ENCODE measurements around the gene ALKBH5. TPM values are rescaled to one million over a fixed set of nuclear protein-coding genes. Genes with fewer than 3 reads are reported as not detected.

Gene ALKBH5
- total RNA-seq, 1 experiment from 2014 or later: 119 TPM

DNA sequence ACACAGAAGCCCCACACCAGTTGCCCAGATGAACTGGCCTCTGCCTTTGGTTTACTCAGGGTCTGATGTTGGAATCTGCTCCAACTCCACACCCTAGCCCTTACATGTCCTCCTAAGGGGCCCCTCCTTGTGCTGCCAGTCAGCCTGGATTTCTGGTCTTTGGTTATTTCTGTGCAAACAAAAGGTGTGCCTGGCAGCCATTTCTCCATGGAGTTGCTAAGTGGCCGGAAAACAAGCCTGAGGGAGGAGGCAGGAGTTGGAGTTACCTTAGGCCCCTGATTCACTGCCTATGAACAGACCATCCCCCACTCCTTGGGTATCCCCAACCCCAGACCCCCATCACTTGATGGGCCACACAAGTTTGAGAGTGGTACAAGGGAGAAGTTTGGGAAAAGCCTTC lies 4.4 kb upstream of the ALKBH5 start:
- Histone ChIP-seq H3K9me3 (ENCODE audit: low read depth, low read length, poor library complexity, severe bottlenecking) (no peaks in the 10 kb centered on the region), H3K36me3 (ENCODE audit: insufficient read depth, low read length, poor library complexity, severe bottlenecking) (no peaks in the 10 kb centered on the region), H3K4me1 (ENCODE audit: insufficient read depth, low read length, poor library complexity, severe bottlenecking) (peaks cover 7% of the 10 kb centered on the region), H3K27me3 (replicated peaks; ENCODE audit: insufficient read depth, low read depth, low read length, poor library complexity) (no peaks in the 10 kb centered on the region), H3K27ac (ENCODE audit: low read depth, low read length, poor library complexity, severe bottlenecking) (no peak overlapping the region), H3K4me3 (ENCODE audit: low read depth, low read length, poor library complexity, severe bottlenecking) (no peak overlapping the region)
- DNase-seq (ENCODE audit: low spot score): no peak
- intact Hi-C loops (cut with micrococcal nuclease; ENCODE audit: unreplicated experiment): no loop called here
- ChIA-PET CTCF (no interaction called here), POLR2A (ENCODE audit: low non-redundant PET) (no interaction called here)
- no peak for TF ChIP-seq EZH2 (IDR thresholded peaks at IDR 0.05; ENCODE audit: borderline replicate concordance, low read depth, low read length, poor library complexity, severe bottlenecking)
- TF ChIP-seq, protein P1, sequence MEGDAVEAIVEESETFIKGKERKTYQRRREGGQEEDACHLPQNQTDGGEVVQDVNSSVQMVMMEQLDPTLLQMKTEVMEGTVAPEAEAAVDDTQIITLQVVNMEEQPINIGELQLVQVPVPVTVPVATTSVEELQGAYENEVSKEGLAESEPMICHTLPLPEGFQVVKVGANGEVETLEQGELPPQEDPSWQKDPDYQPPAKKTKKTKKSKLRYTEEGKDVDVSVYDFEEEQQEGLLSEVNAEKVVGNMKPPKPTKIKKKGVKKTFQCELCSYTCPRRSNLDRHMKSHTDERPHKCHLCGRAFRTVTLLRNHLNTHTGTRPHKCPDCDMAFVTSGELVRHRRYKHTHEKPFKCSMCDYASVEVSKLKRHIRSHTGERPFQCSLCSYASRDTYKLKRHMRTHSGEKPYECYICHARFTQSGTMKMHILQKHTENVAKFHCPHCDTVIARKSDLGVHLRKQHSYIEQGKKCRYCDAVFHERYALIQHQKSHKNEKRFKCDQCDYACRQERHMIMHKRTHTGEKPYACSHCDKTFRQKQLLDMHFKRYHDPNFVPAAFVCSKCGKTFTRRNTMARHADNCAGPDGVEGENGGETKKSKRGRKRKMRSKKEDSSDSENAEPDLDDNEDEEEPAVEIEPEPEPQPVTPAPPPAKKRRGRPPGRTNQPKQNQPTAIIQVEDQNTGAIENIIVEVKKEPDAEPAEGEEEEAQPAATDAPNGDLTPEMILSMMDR (conservative IDR thresholded peaks at IDR 0.05; ENCODE audit: low read depth, low read length): no peak
- no TSS peak for BruUV-seq (replicated peaks)

DNA sequence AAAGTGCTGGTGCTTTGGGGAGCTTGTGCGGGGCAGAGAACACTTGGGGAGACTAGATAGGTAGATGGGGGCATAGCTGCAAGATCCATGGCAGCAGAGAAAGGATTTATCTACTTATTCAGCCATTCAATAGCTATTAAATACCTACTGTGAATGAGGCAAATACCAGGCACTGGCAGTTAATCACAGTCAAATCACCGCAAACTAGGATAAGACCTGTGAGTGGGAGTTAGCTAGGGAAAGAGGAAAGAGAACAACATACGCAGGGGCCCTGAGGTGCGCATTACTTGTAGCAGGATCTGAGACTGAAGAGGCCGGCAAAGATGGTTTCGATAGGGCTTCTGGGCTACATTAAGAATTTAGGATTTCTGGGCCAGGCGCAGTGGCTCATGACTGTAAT lies 3.8 kb upstream of the ALKBH5 start:
- intact Hi-C loops (cut with micrococcal nuclease; ENCODE audit: unreplicated experiment): loop anchor here (5.0 kb wide), 1 partner anchor 182 kb away; the partner anchor contains the start of gene SHMT1
- Histone ChIP-seq H3K27me3 (replicated peaks; ENCODE audit: insufficient read depth, low read depth, low read length, poor library complexity) (no peaks in the 10 kb centered on the region), H3K27ac (ENCODE audit: low read depth, low read length, poor library complexity, severe bottlenecking) (no peak overlapping the region), H3K4me3 (ENCODE audit: low read depth, low read length, poor library complexity, severe bottlenecking) (no peak overlapping the region), H3K36me3 (ENCODE audit: insufficient read depth, low read length, poor library complexity, severe bottlenecking) (no peaks in the 10 kb centered on the region), H3K9me3 (ENCODE audit: low read depth, low read length, poor library complexity, severe bottlenecking) (no peaks in the 10 kb centered on the region), H3K4me1 (ENCODE audit: insufficient read depth, low read length, poor library complexity, severe bottlenecking) (peaks cover 7% of the 10 kb centered on the region)
- no peak for DNase-seq (ENCODE audit: low spot score)
- CTCF ChIA-PET: no interaction called here
- TF ChIP-seq, protein P1 (conservative IDR thresholded peaks at IDR 0.05; ENCODE audit: low read depth, low read length): no peak
- TF ChIP-seq EZH2 (IDR thresholded peaks at IDR 0.05; ENCODE audit: borderline replicate concordance, low read depth, low read length, poor library complexity, severe bottlenecking): no peak
- no TSS peak for BruUV-seq (replicated peaks)
- POLR2A ChIA-PET (ENCODE audit: low non-redundant PET): no interaction called here

DNA sequence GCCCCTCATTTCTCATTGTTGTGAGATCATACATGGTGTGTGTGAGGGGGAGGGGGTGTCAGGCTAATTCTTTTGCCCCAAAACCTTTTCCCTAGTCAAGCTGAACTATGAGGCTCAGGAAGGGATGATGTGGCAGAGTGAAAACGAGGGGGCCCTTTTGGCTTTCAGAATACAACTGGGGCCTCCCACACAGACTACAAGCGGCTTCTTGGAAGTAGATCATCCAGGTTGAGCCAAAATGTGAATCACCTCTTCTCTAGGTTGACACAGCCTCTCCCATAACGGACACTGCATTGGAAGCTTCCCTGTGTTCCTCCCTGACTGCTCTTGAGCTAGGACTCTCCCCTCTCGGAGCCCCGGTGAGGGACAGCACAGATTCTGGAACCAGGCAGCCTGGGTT lies 2.3 kb upstream of the ALKBH5 start:
- Histone ChIP-seq H3K4me3 (ENCODE audit: low read depth, low read length, poor library complexity, severe bottlenecking) (no peak overlapping the region), H3K27me3 (replicated peaks; ENCODE audit: insufficient read depth, low read depth, low read length, poor library complexity) (no peaks in the 10 kb centered on the region), H3K9me3 (ENCODE audit: low read depth, low read length, poor library complexity, severe bottlenecking) (no peaks in the 10 kb centered on the region), H3K36me3 (ENCODE audit: insufficient read depth, low read length, poor library complexity, severe bottlenecking) (no peaks in the 10 kb centered on the region), H3K27ac (ENCODE audit: low read depth, low read length, poor library complexity, severe bottlenecking) (no peak overlapping the region), H3K4me1 (ENCODE audit: insufficient read depth, low read length, poor library complexity, severe bottlenecking) (peaks cover 16% of the 10 kb centered on the region)
- no TSS peak for BruUV-seq (replicated peaks)
- no peak for DNase-seq (ENCODE audit: low spot score)
- intact Hi-C loops (cut with micrococcal nuclease; ENCODE audit: unreplicated experiment): loop anchor here (5.0 kb wide), 1 partner anchor 181 kb away; the partner anchor contains the start of gene SHMT1
- TF ChIP-seq, protein P1 (conservative IDR thresholded peaks at IDR 0.05; ENCODE audit: low read depth, low read length): no peak
- TF ChIP-seq EZH2 (IDR thresholded peaks at IDR 0.05; ENCODE audit: borderline replicate concordance, low read depth, low read length, poor library complexity, severe bottlenecking): no peak
- ChIA-PET CTCF (no interaction called here), POLR2A (ENCODE audit: low non-redundant PET) (no interaction called here)

All from A673 (cell line).